ENCODE measurements around the gene PNMA8B.

GRCh38 chr19:46469541-46470185 lies 26.0 kb downstream of the PNMA8B start:
- no peak for TF ChIP-seq CTCF (IDR thresholded peaks at IDR 0.05; ENCODE audit: poor library complexity)
- TF ChIP-seq EZH2 (IDR thresholded peaks at IDR 0.05; ENCODE audit: borderline replicate concordance) = no peak
- TF ChIP-seq EZH2phosphoT487 (IDR thresholded peaks at IDR 0.05; ENCODE audit: low read depth, severe bottlenecking, unreplicated experiment) = no peak
